ACC112 (cell line): ENCODE results near the gene MCUR1.
"Not testable (repeated sequence)": the region's sequence is repeated elsewhere in the genome, so short reads cannot be mapped to it uniquely, and the experiment has no call there.

ENCODE experiments used
- H2AFZ ChIP-seq: fragments of 200-600 bp; sonication (generic); one replicate; pipeline ENCODE4 v1.6.0; 2017; ENCODE audit warnings: antibody characterized with exemption, low read length; ENCODE audit not compliant: unreplicated experiment
- H3K27ac ChIP-seq: fragments of 200-600 bp; sonication (generic); 2 replicates; pipeline ENCODE4 v1.5.1; 2014; ENCODE audit warnings: low read depth, mild to moderate bottlenecking, antibody characterized with exemption, low read length, moderate library complexity
- H3K27me3 ChIP-seq: fragments of 200-600 bp; sonication (generic); 2 replicates; pipeline ENCODE4 v1.6.1; 2014; ENCODE audit warnings: mild to moderate bottlenecking, antibody characterized with exemption, low read length, moderate library complexity, mixed read lengths; ENCODE audit not compliant: insufficient read depth
- H3K36me3 ChIP-seq: fragments of 200-600 bp; sonication (generic); 2 replicates; pipeline ENCODE4 v1.6.1; 2016; ENCODE audit warnings: mild to moderate bottlenecking, antibody characterized with exemption, low read length, moderate library complexity, mixed read lengths; ENCODE audit not compliant: insufficient read depth
- H3K4me1 ChIP-seq: fragments of 200-600 bp; sonication (generic); one replicate; pipeline ENCODE4 v1.6.1; 2016; ENCODE audit warnings: low read length, mixed read lengths; ENCODE audit not compliant: insufficient read depth, unreplicated experiment, control insufficient read depth
- H3K4me3 ChIP-seq: fragments of 200-600 bp; sonication (generic); 2 replicates; pipeline ENCODE4 v1.5.1; 2014; ENCODE audit warnings: mild to moderate bottlenecking, low read depth, low read length
- H3K79me2 ChIP-seq: fragments of 200-600 bp; sonication (generic); one replicate; pipeline ENCODE4 v1.6.0; 2016; ENCODE audit warnings: low read length; ENCODE audit not compliant: control insufficient read depth, unreplicated experiment, insufficient read depth

The MCUR1 gene

GRCh38 chr6:13828656-13829301 is 14.4 kb upstream of the MCUR1 start:
- not testable (repeated sequence) for H3K36me3 ChIP-seq, H3K27ac ChIP-seq, H3K4me1 ChIP-seq, H3K27me3 ChIP-seq, H2AFZ ChIP-seq, H3K79me2 ChIP-seq, H3K4me3 ChIP-seq

- Histone ChIP-seq H3K4me1 (no peaks in the 10 kb centered on the region), H3K4me3 (no peak overlapping the region), H3K79me2 (no peaks in the 10 kb centered on the region), H2AFZ (no peak overlapping the region), H3K27me3 (no peaks in the 10 kb centered on the region), H3K27ac (no peak overlapping the region), H3K36me3 (no peaks in the 10 kb centered on the region)
Observed at GRCh38 chr6:13827032-13827431, 12.7 kb upstream of the MCUR1 start.

GRCh38 chr6:13825871-13826270 is 11.5 kb upstream of the MCUR1 start:
- Histone ChIP-seq H3K4me3 (no peak overlapping the region), H3K4me1 (no peaks in the 10 kb centered on the region)

GRCh38 chr6:13818341-13818740 is 4.0 kb upstream of the MCUR1 start:
- no peaks in the 10 kb centered on the region for H3K4me1 ChIP-seq
- no peak overlapping the region for H2AFZ ChIP-seq

More at GRCh38 chr6:13825871-13826270, 11.5 kb upstream of the MCUR1 start:
- Histone ChIP-seq H3K27me3 (no peaks in the 10 kb centered on the region), H3K79me2 (no peaks in the 10 kb centered on the region), H3K27ac (no peak overlapping the region), H3K36me3 (no peaks in the 10 kb centered on the region), H2AFZ (no peak overlapping the region)

GRCh38 chr6:13814938-13815575 is 700 bp upstream of the MCUR1 start:
- Histone ChIP-seq H3K4me1 (peaks cover 17% of the 10 kb centered on the region), H3K27me3 (no peaks in the 10 kb centered on the region), H3K36me3 (no peaks in the 10 kb centered on the region), H3K4me3 (peak overlapping the region; percentile 98), H2AFZ (peak overlapping the region; percentile 79), H3K79me2 (peaks cover 32% of the 10 kb centered on the region), H3K27ac (peak overlapping the region; percentile 80)

More at GRCh38 chr6:13818341-13818740, 4.0 kb upstream of the MCUR1 start:
- no peaks in the 10 kb centered on the region for H3K27me3 ChIP-seq
- no peak overlapping the region for H3K27ac ChIP-seq
- peaks cover 3% of the 10 kb centered on the region for H3K79me2 ChIP-seq
- H3K36me3 ChIP-seq: no peaks in the 10 kb centered on the region
- H3K4me3 ChIP-seq: no peak overlapping the region

- Histone ChIP-seq H3K36me3 (peaks cover 8% of the 10 kb centered on the region; the same call in 1 of the 2 replicates), H2AFZ (peak overlapping the region; percentile 83), H3K27ac (peak overlapping the region; percentile 80), H3K4me1 (peaks cover 17% of the 10 kb centered on the region), H3K27me3 (no peaks in the 10 kb centered on the region), H3K4me3 (peak overlapping the region; percentile 98), H3K79me2 (peaks cover 40% of the 10 kb centered on the region)
Observed at GRCh38 chr6:13813621-13814175, 659 bp downstream of the MCUR1 start.

- H3K27me3 ChIP-seq: no peaks in the 10 kb centered on the region
- H3K4me1 ChIP-seq: peaks cover 17% of the 10 kb centered on the region
- no peak overlapping the region for H3K27ac ChIP-seq
- peaks cover 47% of the 10 kb centered on the region for H3K79me2 ChIP-seq
- H2AFZ ChIP-seq: no peak overlapping the region
- H3K36me3 ChIP-seq: peaks cover 8% of the 10 kb centered on the region; the same call in 1 of the 2 replicates
- H3K4me3 ChIP-seq: peak overlapping the region; percentile 98
Observed at GRCh38 chr6:13813026-13813425, 1.3 kb downstream of the MCUR1 start.

GRCh38 chr6:13812359-13812642 is 2.1 kb downstream of the MCUR1 start:
- peaks cover 8% of the 10 kb centered on the region; the same call in 1 of the 2 replicates for H3K36me3 ChIP-seq
- H2AFZ ChIP-seq: no peak overlapping the region
- H3K4me3 ChIP-seq: 0 out of 2 replicates have a peak overlapping the region, but pooled peaks have one; percentile 98
- peaks cover 17% of the 10 kb centered on the region for H3K4me1 ChIP-seq
- no peak overlapping the region for H3K27ac ChIP-seq
- no peaks in the 10 kb centered on the region for H3K27me3 ChIP-seq
- peaks cover 51% of the 10 kb centered on the region for H3K79me2 ChIP-seq

- Histone ChIP-seq H3K27me3 (no peaks in the 10 kb centered on the region), H3K4me1 (peaks cover 17% of the 10 kb centered on the region), H3K4me3 (0 out of 2 replicates have a peak overlapping the region, but pooled peaks have one; percentile 98), H3K27ac (no peak overlapping the region), H3K36me3 (peaks cover 8% of the 10 kb centered on the region; the same call in 1 of the 2 replicates), H2AFZ (no peak overlapping the region), H3K79me2 (peaks cover 51% of the 10 kb centered on the region)
Observed at GRCh38 chr6:13811627-13812358, 2.6 kb downstream of the MCUR1 start.

- Histone ChIP-seq H3K27ac (no peak overlapping the region), H3K4me3 (no peak overlapping the region), H3K27me3 (no peaks in the 10 kb centered on the region), H3K36me3 (peaks cover 8% of the 10 kb centered on the region; the same call in 1 of the 2 replicates), H3K4me1 (peaks cover 17% of the 10 kb centered on the region), H2AFZ (no peak overlapping the region), H3K79me2 (peaks cover 51% of the 10 kb centered on the region)
Observed at GRCh38 chr6:13810688-13811446, 3.5 kb downstream of the MCUR1 start.
